LNCAP (cell line): ENCODE results near the gene CCT7.

Experiments used
- TF ChIP-seq, protein P1 (sequence below): fragments of 450-650 bp; IDR thresholded peaks from 2 replicates; pipeline ENCODE4 v1.5.1; 2017; ENCODE audit warnings: mild to moderate bottlenecking

The CCT7 gene

GRCh38 chr2:73253901-73254300, 19.8 kb downstream of the CCT7 start:
- TF ChIP-seq, protein P1, sequence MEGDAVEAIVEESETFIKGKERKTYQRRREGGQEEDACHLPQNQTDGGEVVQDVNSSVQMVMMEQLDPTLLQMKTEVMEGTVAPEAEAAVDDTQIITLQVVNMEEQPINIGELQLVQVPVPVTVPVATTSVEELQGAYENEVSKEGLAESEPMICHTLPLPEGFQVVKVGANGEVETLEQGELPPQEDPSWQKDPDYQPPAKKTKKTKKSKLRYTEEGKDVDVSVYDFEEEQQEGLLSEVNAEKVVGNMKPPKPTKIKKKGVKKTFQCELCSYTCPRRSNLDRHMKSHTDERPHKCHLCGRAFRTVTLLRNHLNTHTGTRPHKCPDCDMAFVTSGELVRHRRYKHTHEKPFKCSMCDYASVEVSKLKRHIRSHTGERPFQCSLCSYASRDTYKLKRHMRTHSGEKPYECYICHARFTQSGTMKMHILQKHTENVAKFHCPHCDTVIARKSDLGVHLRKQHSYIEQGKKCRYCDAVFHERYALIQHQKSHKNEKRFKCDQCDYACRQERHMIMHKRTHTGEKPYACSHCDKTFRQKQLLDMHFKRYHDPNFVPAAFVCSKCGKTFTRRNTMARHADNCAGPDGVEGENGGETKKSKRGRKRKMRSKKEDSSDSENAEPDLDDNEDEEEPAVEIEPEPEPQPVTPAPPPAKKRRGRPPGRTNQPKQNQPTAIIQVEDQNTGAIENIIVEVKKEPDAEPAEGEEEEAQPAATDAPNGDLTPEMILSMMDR, result no peak

DNA sequence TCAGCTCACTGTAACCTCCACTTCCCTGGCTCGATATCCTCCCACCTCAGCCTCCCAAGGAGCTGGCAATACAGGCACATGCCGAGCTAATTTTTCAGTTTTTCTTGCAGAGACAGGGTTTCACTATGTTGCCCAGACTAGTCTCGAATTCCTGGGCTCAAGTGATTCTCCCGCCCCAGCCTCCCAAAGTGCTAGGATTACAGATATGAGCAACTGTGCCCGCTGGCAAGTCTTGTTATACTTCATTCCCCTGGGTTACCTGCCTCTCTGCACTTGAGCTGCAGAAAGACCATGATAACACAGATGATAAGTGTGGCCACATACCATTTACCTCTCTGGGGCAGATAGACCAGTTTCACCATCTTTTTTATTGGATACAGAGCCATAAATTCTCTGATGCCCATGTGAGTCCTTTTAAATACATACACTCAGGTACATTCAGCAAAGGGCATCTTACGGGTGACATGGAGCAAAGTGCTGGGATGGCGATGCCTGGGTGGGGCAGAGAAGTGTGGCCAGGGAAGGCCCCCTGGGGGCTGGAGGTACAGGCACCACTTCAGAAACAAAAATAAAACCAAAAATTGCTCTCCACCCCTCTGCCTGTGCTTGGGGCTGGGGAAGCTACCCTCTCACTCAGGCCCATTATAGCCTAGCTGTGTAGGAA, 20.4 kb downstream of the CCT7 start:
- TF ChIP-seq, protein P1, result no peak

DNA sequence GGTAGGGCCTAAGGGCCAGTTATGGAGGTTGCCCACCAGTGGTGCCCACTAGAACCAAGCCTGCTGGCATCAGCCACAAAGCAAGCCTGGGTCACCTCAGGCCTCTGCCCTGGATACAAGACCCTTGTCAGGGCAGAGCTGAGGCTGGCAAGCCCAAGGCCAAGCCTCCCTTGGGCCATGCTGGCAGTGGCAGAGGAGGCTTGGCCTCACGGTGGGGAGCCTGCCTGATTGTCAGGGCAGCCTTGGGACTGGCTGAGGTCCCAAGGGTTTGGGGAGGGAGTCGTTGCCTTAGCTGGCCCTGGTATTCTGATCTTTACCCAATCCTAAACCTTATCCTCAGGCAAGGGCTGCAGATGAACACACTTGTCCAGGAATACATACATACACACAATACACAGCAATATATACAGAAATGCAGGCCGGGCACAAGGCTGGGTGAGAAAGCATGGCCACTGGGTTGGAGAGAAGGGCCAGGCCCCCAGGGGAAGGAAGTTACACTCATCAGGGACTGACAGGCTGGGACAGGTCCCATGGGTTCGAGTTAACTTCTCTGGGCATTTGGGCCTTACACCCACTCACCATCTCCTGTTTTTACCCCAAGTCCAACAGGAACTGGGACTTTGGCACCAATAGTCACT, 21.0 kb downstream of the CCT7 start:
- TF ChIP-seq, protein P1, result no peak

DNA sequence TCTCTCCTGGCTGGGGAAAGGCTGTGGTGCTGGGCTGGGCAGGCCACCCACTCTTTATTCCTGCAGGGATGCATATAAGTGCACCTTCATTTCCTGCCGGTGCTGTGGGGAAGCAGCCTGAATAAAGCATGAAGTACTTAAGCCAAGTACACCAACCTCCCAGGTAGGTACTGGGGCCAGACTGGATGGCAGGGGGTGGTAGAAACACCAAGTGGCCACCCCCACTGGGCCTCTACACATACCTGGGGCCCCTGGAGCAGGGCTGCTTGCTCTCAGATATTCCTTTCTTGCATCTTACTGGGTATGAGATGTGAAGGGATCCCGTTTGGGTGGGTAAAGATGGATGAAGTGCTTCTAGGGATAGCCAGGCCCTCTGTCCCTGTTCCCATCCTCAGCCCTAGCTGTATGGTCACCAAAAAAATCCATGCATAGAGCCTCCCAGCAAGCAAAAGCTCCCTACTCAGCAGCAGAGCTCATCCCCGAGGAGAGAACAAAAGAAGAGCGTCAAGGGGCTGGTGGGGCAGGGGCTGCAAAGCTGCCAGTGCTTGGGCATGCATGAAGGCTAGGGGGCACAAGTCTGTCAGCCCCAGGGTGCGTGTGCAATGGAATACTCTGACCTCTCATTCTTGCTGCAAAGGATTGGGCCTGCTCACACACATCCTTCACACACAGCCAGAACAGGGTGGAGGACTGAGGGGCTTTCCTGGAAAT, 22.0 kb downstream of the CCT7 start:
- TF ChIP-seq, protein P1, result no peak

DNA sequence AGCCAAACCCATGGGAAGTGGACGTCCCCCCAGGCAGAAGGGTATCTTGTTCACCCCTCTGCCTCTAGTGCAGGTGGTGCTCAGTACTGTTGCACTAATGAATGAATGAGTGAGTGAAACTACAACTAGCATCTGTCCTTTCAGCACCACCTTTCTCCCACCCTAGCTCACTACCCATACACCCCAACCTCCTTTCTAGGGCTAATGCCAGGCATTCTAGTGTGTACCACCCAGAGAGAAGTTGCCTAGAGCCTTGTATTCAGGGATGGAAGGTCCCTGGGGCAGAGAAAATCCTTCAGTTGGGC, 22.5 kb downstream of the CCT7 start:
- TF ChIP-seq, protein P1, result no peak

- TF ChIP-seq, protein P1, result no peak
Measured at GRCh38 chr2:73257021-73257420, 22.9 kb downstream of the CCT7 start.

DNA sequence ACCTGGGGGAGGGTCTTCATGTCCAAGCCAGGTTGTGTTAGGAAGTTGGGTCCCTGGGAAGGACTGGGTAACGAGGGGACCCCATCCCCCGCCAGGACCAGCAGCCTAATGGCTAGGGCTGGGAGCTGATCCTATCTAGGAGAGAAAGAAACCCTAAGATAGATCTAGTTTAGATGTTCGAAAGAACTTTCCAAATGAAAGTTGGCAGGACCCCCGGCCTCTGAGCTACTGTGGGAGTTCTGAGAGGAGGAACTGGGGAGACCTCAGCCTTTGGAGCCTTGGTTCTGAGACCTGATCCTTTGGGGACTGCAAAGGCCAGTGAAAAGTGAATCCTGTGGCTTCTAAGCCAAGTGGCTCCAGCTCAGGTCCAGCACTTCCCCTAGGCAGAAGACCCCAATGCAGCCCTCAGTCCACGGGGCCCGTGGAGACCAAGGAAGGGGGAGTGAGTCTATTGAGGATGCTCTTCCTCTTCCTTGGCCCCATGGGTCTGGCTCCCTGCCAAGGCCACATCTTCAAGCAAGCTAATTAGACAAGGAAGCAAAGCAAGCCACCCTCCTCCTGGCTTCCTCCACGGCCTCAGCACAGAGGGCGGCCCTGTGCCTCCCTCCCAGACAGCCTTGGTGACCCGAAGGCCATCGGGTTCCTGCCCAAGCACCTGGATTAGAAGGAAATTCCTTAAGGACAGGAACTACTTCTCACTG, 23.5 kb downstream of the CCT7 start:
- TF ChIP-seq, protein P1, result no peak
